Airway epithelial cell (primary cell): Measurements from ENCODE around the gene FGR. TPM values are rescaled to one million over a fixed set of nuclear protein-coding genes. Genes with fewer than 3 reads are reported as not detected.

ENCODE experiments used
- total RNA-seq: library from RNA; depleted of rRNA; stranded (reverse); fragments of >200 nt; gene quantifications from 2 replicates; pipeline ENCODE4 v1.2.3, GENCODE V29; 2015

Gene FGR
- not detected in 2 replicates for total RNA-seq

GRCh38 chr1:27634985-27635367, at the start of gene FGR:
Gene FGR (minus strand): TSS chr1:27635185. CDS start chr1:27623916, 11,269 bp downstream.

DNA sequence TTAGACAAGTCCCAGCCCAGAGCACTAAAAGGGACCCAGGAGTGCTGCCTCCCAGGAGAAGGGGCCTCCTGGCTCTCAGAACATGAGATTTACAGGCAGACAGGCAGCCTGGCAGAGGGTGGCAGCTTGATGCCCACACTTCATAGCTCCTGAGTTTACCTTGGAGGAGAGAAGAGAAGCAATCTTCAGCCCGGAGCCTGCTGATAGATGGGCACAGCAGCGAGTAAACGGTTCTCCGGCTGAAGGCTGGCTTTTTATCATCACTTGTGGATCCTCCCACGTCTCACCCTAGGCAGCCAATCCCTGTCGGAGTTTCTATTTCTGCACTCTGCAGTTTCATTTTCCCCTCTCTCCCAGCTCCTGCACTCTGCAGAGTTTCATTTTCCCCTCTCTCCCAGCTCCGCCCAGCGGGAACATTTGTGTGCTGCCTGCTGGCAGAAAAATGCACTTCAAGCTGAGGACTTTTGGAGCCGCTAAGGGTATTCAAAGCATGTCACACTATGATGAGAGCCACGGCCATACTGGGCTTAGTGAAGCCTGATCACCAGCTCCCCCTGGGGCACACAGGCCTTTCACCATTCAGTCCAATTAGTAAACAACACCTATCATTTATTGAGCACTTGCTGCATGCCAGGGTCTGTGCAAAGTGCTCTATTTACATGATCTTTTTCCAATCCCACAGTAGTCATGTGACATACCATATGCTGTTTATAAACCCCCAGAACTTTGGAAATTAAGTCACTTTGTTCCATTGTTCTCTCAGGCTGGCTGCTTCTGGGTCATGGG, 37.2 kb upstream of the FGR start, which contains the start of gene IFI6:
IFI6 (minus strand) TSS at position 229 of the 786 bp plus-strand sequence. CDS start 2,878 bp downstream, outside the sequence.

GRCh38 chr1:27603681-27604578, 31.1 kb downstream of the FGR start, which contains the start of gene AHDC1:
Gene AHDC1 (minus strand): TSS chr1:27604144. CDS start chr1:27552115, 52,029 bp downstream.

Other genes starting within 250 kb of the FGR start
- 0.14 and 2.0 TPM in 2 replicates for gene GPR3, start 242.6 kb downstream of the FGR start, total RNA-seq
- gene WASF2, start 145.0 kb downstream of the FGR start, total RNA-seq, result 47.9 and 62.5 TPM in 2 replicates
- 24.5 and 37.7 TPM in 2 replicates for gene AHDC1, start 31.0 kb downstream of the FGR start, total RNA-seq
- gene IFI6, start 37.0 kb upstream of the FGR start, total RNA-seq, result 5.1 and 7.6 TPM in 2 replicates
- gene FAM76A, start 90.8 kb upstream of the FGR start, total RNA-seq, result 6.3 and 9.8 TPM in 2 replicates
- gene STX12, start 138.0 kb upstream of the FGR start, total RNA-seq, result 30.5 and 35.0 TPM in 2 replicates
- 32.8 and 33.2 TPM in 2 replicates for gene PPP1R8, start 195.6 kb upstream of the FGR start, total RNA-seq
- gene THEMIS2, start 237.4 kb upstream of the FGR start, total RNA-seq, result 6.8 and 8.8 TPM in 2 replicates